GM12873 (cell line): ENCODE results near the gene BMP8B.

Source experiments
- CTCF ChIP-seq: IDR thresholded peaks from 2 replicates; pipeline ENCODE4 v1.5.1; 2012; ENCODE audit warnings: low read depth, mild to moderate bottlenecking, moderate library complexity, low read length, control low read depth; ENCODE audit not compliant: insufficient read depth; ENCODE audit errors: missing control alignments

BMP8B gene

GRCh38 chr1:39732730-39733129 is 55.9 kb downstream of the BMP8B start:
- TF ChIP-seq CTCF, result no peak

- TF ChIP-seq CTCF, result no peak
These were observed 58.8 kb downstream of the BMP8B start for GRCh38 chr1:39729842-39730241.

GRCh38 chr1:39729030-39729429 is 59.6 kb downstream of the BMP8B start:
- TF ChIP-seq CTCF, result no peak

- no peak for TF ChIP-seq CTCF
These were observed 60.7 kb downstream of the BMP8B start for GRCh38 chr1:39727932-39728317.

GRCh38 chr1:39727221-39727931 is 61.3 kb downstream of the BMP8B start:
- no peak for TF ChIP-seq CTCF

GRCh38 chr1:39726600-39726999 is 62.1 kb downstream of the BMP8B start:
- TF ChIP-seq CTCF, result no peak

GRCh38 chr1:39722495-39722894 is 66.2 kb downstream of the BMP8B start:
- no peak for TF ChIP-seq CTCF
